Measurements from ENCODE around the gene CEMIP2. TPM values are rescaled to one million over a fixed set of nuclear protein-coding genes. Genes with fewer than 3 reads are reported as not detected.

CEMIP2 gene
- total and polyA plus RNA-seq, 2 of the 13 experiments (the other 11 are each of a cell fraction or from before 2014, with no cell fraction given): 94.3 to 128 TPM

GRCh38 chr9:71746758-71747125 lies 21.6 kb downstream of the CEMIP2 start:
- CTCF ChIA-PET (ENCODE audit: low intra/inter-chr PET ratio, low total read pairs): no interaction called here
- in situ Hi-C loops (cut with HindIII; ENCODE audit: extremely low pct_ligation_motif_present, low pct_unique_long_range_greater_than_20kb): no loop called here
- Histone ChIP-seq H3K79me2 (ENCODE audit: insufficient read depth, low read length) (peaks cover 40% of the 10 kb centered on the region), H3K9me3 (ENCODE audit: low read length) (no peaks in the 10 kb centered on the region), H3K4me3 (replicated peaks in 1 of 3; ENCODE audit: insufficient read depth in 1 of 3, low read depth in 2 of 3, low read length in 3 of 3) (no peak overlapping the region), H3K36me3 (replicated peaks in 1 of 2; ENCODE audit: control insufficient read depth in 1 of 2, insufficient read depth in 2 of 2, low read length in 2 of 2) (peaks cover 13 to 47% of the 10 kb centered on the region in 2 experiments), H2AFZ (ENCODE audit: low read length) (no peak overlapping the region), H3K4me2 (ENCODE audit: low read depth, low read length) (no peak overlapping the region), H4K20me1 (ENCODE audit: insufficient read depth, low read length) (peaks cover 3% of the 10 kb centered on the region; the same call in 1 of the 2 replicates), H3K27ac (ENCODE audit: extremely low read length, insufficient read depth, low read length) (no peak overlapping the region), H3K27me3 (ENCODE audit: control insufficient read depth in 1 of 2, insufficient read depth in 2 of 2, low read length in 2 of 2) (no peaks in the 10 kb centered on the region), H3K9ac (ENCODE audit: insufficient read depth, low read depth, low read length) (no peak overlapping the region), H3K4me1 (ENCODE audit: insufficient read depth, low read length) (peaks cover 51% of the 10 kb centered on the region)
- no TSS peak for BruUV-seq (replicated peaks)
- DNase-seq (ENCODE audit: low spot score): no peak
- no peak for ATAC-seq
- FAIRE-seq: no peak
- intact Hi-C loops (cut with micrococcal nuclease; ENCODE audit: unreplicated experiment): no loop called here
- TF ChIP-seq ZFP62 (CRISPR knock-in tag; IDR thresholded peaks at IDR 0.05): no peak
- TF ChIP-seq TCF7L2 (IDR thresholded peaks at IDR 0.05; ENCODE audit: low read depth, low read length): no peak
- TF ChIP-seq DMTF1 (CRISPR knock-in tag; IDR thresholded peaks at IDR 0.05): no peak
- no peak for TF ChIP-seq PRDM15 (CRISPR knock-in tag; IDR thresholded peaks at IDR 0.05)
- TF ChIP-seq ZNF713 (CRISPR knock-in tag; IDR thresholded peaks at IDR 0.05): no peak
- no peak for TF ChIP-seq ZNF570 (CRISPR knock-in tag; IDR thresholded peaks at IDR 0.05; ENCODE audit: borderline replicate concordance)
- no peak for TF ChIP-seq ZBTB14 (CRISPR knock-in tag; IDR thresholded peaks at IDR 0.05)
- TF ChIP-seq ZNF446 (CRISPR knock-in tag; IDR thresholded peaks at IDR 0.05): no peak
- TF ChIP-seq ZNF333 (CRISPR knock-in tag; IDR thresholded peaks at IDR 0.05; ENCODE audit: borderline replicate concordance): no peak
- TF ChIP-seq ZNF530 (CRISPR knock-in tag; IDR thresholded peaks at IDR 0.05; ENCODE audit: low read depth): no peak
- WGBS (ENCODE audit: low lambda C conversion rate): 96% methylated on average over 1 of the region's 1 CpG
- POLR2A ChIA-PET: no interaction called here
